H1 (cell line): ENCODE measurements around the gene G3BP1. TPM values are rescaled to one million over a fixed set of nuclear protein-coding genes. Genes with fewer than 3 reads are reported as not detected.

ENCODE experiments used
- EP300 ChIP-seq, 2 experiments: IDR thresholded peaks; 1 replicate in 1 of 2; 2 replicates in 1 of 2; pipeline ENCODE4 v1.6.1; 2011 to 2012; ENCODE audit warnings: low read depth in 2 of 2, low read length in 2 of 2, mild to moderate bottlenecking in 2 of 2, borderline replicate concordance in 1 of 2, inconsistent platforms in 1 of 2, moderate library complexity in 1 of 2
- HDAC2 ChIP-seq, 2 experiments: fragments of 300-600 bp in 1 of 2; sonication (generic) in 1 of 2; IDR thresholded peaks; 2 replicates each; pipeline ENCODE4 v1.6.1; 2011 to 2012; ENCODE audit warnings: low read depth in 2 of 2, low read length in 2 of 2, mild to moderate bottlenecking in 2 of 2, moderate library complexity in 2 of 2, borderline replicate concordance in 1 of 2, inconsistent platforms in 1 of 2
- polyA plus RNA-seq, 7 experiments: library from polyadenylated mRNA; depleted of rRNA in 3 of 7; stranded (reverse) in 5 of 7; unstranded in 2 of 7; fragments of >200 nt in 5 of 7; fragments of 200-250 nt in 2 of 7; gene quantifications; 1 replicate in 5 of 7; 2 replicates in 1 of 7; 4 replicates in 1 of 7; pipeline versions ENCODE4 v1.2.1 to v1.2.3, GENCODE V29; 2011 to 2013; ENCODE audit warnings: missing spikeins in 2 of 7, mixed read lengths in 2 of 7
- total RNA-seq: library from RNA; stranded (reverse); fragmentation: NEBNext Ultra II Directional; extraction: Animal tissue kit (Norgen Biotek cat#: 25700); gene quantifications from 2 replicates; pipeline ENCODE4 v1.2.1, GENCODE V29; 2021

G3BP1 gene
- total and polyA plus RNA-seq, 2 of the 8 experiments (the other 6 are each of a cell fraction or from before 2014, with no cell fraction given): 71.2 to 516 TPM

DNA sequence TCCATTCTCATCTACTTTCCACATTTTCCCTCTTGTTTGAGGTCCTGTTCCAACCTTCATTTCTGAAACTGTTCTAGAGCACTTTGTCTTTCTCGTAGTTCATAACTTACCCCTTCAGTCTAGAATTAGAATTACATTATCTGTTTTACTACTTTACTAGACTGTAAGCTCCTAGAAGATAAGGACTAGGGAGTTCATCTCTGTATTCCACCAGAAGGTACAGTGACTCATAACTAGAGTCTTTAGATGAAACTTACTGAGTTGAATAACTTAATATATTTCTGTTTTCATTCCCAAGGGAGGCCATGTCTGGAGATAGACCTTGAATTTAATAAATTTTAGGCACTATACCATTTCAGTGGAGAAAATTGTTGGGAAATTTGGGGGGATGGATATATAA, 38.7 kb downstream of the G3BP1 start (continued):
- no peak for TF ChIP-seq EP300 (IDR thresholded peaks at IDR 0.05; ENCODE audit: borderline replicate concordance in 1 of 2, low read depth in 2 of 2, low read length in 2 of 2)
- no peak for TF ChIP-seq HDAC2 (IDR thresholded peaks at IDR 0.05; ENCODE audit: borderline replicate concordance in 1 of 2, low read depth in 2 of 2, low read length in 2 of 2)
